AG20443 (cell line): ENCODE measurements around the gene OR13A1.
"Not testable (repeated sequence)": the region's sequence is repeated elsewhere in the genome, so short reads cannot be mapped to it uniquely, and the experiment has no call there.

Source experiments
- DNase-seq: peaks from one replicate; pipeline ENCODE4 v3.0.0; 2012; ENCODE audit warnings: low spot score, mixed read lengths

OR13A1 gene

DNA sequence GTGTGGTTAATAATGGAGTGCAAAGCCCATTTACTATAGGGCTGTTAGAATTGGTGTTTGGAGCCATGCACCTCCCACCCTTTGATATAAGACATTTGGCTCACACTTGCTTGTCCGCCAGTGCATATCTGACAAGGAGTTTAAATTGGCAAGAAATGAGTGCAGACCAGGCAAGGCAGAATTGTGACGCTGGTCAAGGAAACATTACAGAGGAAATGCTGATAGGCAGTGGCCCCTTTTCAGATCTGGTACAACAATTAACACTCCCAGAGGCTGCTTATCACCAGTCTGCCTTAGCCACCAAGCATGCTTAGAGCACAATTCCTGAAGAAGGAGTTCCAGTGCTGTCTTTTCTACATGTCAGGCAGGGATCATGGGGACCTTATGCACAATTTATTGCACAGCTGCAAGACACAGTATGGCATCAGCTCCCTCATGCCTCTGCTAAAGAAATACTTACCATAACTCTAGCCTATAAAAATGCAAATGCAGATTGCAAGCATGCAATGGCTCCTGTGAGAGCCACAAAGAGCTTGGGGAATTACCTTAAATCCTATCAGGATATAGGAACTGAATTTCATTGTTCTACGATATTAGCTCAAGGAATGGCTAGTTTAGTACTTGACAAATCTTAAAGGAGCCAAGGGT lies 35.2 kb downstream of the OR13A1 start:
- DNase-seq = no peak

- DNase-seq = no peak
Measured at GRCh38 chr10:45279682-45280081, 35.7 kb downstream of the OR13A1 start.

DNA sequence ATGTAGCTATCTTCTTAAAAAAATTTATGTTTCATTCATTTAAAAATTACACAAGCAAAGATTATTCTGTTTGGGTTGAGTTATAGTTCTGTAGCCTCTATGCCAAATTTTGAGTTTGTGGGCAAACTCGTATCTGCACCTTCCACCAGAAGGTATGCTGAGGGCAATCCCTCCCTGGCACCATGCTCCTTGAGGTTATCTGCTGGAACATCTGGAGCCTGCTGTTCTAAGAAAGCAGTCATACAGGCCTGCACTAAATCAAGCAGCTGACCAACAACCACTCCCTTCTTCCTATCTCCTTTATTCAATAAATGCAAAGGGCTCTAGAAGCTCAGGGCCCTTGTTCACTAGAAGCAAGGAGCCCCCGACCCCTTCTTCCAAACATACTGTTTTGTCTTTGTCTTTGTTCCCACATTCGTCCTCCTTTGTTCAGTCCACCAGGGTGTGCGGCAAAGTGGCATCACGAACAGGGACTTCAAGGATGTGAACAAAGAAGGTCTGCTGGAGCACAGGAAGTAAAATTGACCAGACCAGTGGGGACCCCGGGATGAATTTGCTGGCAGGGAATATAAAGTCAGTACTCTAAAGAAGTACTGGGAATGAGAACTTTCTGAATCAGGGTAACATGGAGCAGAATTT lies 36.4 kb downstream of the OR13A1 start:
- no peak for DNase-seq

- not testable (repeated sequence) for DNase-seq
Measured at GRCh38 chr10:45276146-45276545, 39.3 kb downstream of the OR13A1 start.

DNA sequence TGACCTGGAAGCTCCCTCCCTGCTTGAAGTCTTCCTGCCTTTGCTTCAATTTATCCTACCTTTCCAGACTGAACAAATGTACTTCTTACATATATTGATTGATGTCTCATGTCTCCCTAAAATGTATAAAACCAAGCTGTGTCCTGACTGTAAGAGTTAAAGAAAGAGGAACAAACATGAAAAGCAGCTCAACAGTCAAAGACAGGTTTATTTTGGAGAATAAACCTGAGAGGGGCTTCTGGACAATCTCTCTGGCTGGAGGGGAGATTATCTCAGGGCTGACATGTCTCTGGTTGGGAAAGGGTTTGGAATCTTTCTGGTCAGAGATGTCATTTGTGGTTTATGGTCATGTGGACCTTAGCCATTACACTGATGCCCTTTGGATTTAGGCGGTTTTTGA lies 41.0 kb downstream of the OR13A1 start:
- no peak for DNase-seq

DNA sequence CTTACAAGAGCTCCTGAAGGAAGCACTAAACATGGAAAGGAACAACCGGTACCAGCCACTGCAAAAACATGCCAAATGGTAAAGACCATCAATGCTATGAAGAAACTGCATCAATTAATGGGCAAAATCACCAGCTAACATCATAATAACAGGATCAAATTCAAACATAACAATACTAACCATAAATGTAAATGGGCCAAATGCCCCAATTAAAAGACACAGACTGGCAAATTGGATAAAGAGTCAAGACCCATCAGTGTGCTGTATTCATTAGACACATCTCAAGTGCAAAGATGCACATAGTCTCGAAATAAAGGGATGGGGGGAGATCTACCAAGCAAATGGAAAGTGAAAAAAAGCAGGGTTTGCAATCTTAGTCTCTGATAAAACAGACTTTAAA lies 47.6 kb downstream of the OR13A1 start:
- DNase-seq = not testable (repeated sequence)

- DNase-seq = no peak
Measured at GRCh38 chr10:45265996-45266395, 49.4 kb downstream of the OR13A1 start.

- no peak for DNase-seq
Measured at GRCh38 chr10:45261946-45262345, 53.5 kb downstream of the OR13A1 start.

GRCh38 chr10:45261243-45261775 lies 54.1 kb downstream of the OR13A1 start:
- no peak for DNase-seq

DNA sequence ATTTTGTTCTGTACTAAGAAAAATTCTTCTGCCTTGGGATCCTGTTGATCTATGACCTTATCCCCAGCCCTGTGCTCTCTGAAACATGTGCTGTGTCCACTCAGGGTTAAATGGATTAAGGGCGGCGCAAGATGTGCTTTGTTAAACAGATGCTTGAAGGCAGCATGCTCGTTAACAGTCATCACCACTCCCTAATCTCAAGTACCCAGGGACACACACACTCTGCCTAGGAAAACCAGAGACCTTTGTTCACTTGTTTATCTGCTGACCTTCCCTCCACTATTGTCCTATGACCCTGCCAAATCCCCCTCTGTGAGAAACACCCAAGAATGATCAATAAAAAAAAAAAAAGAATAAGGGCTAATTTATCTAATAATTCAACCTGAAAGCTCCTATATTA lies 54.8 kb downstream of the OR13A1 start:
- not testable (repeated sequence) for DNase-seq

DNA sequence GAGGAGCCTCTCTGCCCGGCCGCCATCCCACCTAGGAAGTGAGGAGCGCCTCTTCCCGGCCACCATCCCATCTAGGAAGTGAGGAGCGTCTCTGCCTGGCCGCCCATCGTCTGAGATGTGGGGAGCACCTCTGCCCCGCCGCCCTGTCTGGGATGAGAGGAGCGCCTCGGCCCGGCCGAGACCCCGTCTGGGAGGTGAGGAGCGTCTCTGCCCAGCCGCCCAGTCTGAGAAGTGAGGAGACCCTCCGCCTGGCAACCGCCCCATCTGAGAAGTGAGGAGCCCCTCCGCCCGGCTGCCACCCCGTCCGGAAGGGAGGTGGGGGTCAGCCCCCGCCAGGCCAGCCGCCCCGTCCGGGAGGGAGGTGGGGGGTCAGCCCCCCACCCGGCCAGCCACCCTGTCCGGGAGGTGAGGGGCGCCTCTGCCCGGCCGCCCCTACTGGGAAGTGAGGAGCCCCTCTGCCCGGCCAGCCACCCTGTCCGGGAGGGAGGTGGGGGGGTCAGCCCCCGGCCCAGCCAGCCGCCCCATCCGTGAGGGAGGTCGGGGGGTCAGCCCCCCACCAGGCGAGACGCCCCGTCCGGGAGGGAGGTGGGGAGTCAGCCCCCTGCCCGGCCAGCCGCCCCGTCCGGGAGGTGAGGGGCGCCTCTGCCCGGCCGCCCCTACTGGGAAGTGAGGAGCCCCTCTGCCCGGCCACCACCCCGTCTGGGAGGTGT lies 55.5 kb downstream of the OR13A1 start:
- DNase-seq = not testable (repeated sequence)

DNA sequence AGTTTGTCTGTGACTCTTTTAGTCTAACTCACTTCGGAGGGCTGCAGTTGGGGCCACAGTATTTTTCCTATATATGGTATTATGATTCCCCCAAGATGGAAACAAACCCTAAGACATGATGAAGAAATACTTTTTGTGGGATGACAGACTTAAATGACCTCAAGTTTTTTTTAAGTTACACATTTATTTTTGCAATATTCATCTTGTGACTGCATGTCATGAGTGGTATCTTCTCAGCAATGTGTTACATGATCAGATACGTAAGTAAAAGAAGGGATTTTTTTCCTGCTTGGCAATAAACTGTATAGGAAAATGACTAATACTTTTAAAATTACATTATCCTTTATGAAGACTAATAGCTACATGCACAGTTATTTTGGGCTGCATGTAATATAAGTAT lies 57.8 kb downstream of the OR13A1 start:
- no peak for DNase-seq

DNA sequence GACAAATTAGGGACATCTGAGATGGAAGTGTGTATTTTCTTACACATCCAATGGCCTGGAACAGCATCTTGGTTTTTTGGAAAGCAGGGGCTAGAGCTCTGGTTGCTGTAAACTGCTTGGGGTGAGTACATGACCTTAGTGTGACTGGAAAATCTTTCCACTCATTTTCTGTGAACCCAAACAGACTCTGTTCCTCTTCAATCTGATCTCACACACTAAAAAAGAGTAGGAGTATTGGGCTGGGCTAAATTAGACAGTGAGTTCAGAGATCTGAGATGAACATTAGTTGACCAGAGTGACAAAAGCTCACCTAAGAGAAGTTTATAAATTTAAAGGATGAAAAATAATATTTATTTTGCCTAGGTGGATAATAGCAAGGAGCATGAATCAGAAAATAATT lies 59.2 kb downstream of the OR13A1 start:
- DNase-seq = no peak

DNA sequence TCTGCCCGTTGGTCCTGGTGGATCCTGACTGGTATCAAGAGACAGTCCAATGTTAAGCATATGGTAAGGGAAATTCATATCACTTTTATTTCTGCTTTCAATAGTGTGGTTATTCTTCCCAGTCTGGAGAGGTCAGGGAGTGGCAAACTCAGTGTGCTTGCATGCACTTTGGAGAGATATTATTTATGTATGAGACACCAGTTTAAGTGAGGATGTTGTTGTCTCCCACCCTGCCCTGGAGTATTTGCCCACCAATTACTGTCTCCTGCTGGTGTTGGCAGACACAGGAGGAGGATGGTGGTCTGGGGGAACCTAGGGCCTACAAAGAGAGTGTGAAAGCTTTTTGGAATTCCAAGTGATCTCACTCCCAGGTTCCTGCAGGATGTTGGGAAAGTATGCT lies 59.7 kb downstream of the OR13A1 start:
- no peak for DNase-seq

GRCh38 chr10:45254892-45255291 lies 60.5 kb downstream of the OR13A1 start:
- no peak for DNase-seq

DNA sequence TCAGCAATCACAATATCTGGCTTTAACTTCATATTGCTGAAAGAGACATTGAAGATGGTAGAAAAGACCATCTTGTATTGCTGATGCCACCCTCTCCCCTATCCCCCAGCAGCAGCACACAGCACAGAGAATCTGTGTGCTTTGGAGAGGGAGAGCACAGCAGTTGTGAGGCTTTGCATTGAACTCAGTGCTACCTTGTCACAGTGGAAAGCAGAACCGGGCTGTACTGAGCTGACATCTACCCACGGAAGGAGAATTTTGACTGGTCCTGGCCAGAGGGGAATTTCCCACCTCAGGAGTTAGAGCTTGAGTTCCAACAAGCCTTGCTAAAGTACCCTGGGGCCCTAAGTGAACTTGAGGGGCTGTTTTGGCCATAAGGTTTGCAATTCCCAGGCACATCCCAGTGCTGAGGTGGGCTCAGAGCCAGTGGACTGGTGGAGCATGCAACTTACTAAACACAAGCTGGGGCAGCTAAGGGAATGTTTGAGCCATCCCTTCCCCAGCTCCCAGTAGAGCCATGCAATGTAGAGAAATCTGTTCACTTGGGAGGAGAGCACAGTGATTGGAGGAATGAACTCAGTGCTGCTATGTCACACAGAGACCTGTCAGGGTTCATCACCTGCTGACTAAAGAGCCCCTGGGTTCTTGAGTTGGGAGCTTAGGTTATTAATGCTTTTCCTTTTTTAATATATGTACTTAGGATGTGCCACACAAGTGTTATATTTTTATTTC lies 62.1 kb downstream of the OR13A1 start:
- no peak for DNase-seq
